Measurements from ENCODE around the gene LRRC55.

The LRRC55 gene

GRCh38 chr11:57203882-57204480 lies 22.2 kb downstream of the LRRC55 start:
- no peak for DNase-seq

- DNase-seq, result no peak
Observed at GRCh38 chr11:57205041-57205641, 23.4 kb downstream of the LRRC55 start.

GRCh38 chr11:57207168-57207567 lies 25.4 kb downstream of the LRRC55 start:
- DNase-seq, result no peak

- DNase-seq, result no peak
Observed at GRCh38 chr11:57210781-57211180, 29.0 kb downstream of the LRRC55 start.

GRCh38 chr11:57213342-57214097 lies 31.8 kb downstream of the LRRC55 start:
- DNase-seq, result peak; percentile 70 to 89

- no peak for DNase-seq
Observed at GRCh38 chr11:57214098-57214417, 32.3 kb downstream of the LRRC55 start.

GRCh38 chr11:57214494-57214893 lies 32.7 kb downstream of the LRRC55 start:
- DNase-seq, result no peak

- no peak for DNase-seq
Observed at GRCh38 chr11:57216463-57216862, 34.7 kb downstream of the LRRC55 start.

- no peak for DNase-seq
Observed at GRCh38 chr11:57217053-57217452, 35.3 kb downstream of the LRRC55 start.

GRCh38 chr11:57219021-57219627 lies 37.4 kb downstream of the LRRC55 start:
- peak; percentile 78 to 84 for DNase-seq

GRCh38 chr11:57222239-57222638 lies 40.5 kb downstream of the LRRC55 start:
- DNase-seq, result no peak

- DNase-seq, result no peak
Observed at GRCh38 chr11:57223601-57224000, 41.8 kb downstream of the LRRC55 start.

- DNase-seq, result no peak
Observed at GRCh38 chr11:57224128-57224527, 42.4 kb downstream of the LRRC55 start.

GRCh38 chr11:57224537-57224936 lies 42.8 kb downstream of the LRRC55 start:
- DNase-seq, result no peak

- DNase-seq, result no peak
Observed at GRCh38 chr11:57228600-57228999, 46.8 kb downstream of the LRRC55 start.

- no peak for DNase-seq
Observed at GRCh38 chr11:57230316-57230715, 48.6 kb downstream of the LRRC55 start.

GRCh38 chr11:57230791-57231538 lies 49.2 kb downstream of the LRRC55 start:
- no peak for DNase-seq

- DNase-seq, result no peak
Observed at GRCh38 chr11:57231539-57232253, 49.9 kb downstream of the LRRC55 start.

- DNase-seq, result no peak
Observed at GRCh38 chr11:57233702-57234101, 51.9 kb downstream of the LRRC55 start.

- DNase-seq, result no peak
Observed at GRCh38 chr11:57235761-57236703, 54.3 kb downstream of the LRRC55 start.

GRCh38 chr11:57237204-57237681 lies 55.5 kb downstream of the LRRC55 start, which contains the start of gene APLNR:
APLNR (minus strand) TSS chr11:57237250; CDS start chr11:57237004, 246 bp downstream.
- DNase-seq, result peak; percentile 8 to 38

All from Kasumi-1 (cell line).